A549 (cell line): ENCODE data around the gene COG8. TPM values are rescaled to one million over a fixed set of nuclear protein-coding genes. Genes with fewer than 3 reads are reported as not detected.

ENCODE experiments used
- ATAC-seq, 2 experiments: fragments of 200-7000 bp in 1 of 2; fragments of >200 bp in 1 of 2; cut with Nextera tagmentation in 1 of 2; cut with Tn5 transposase in 1 of 2; 3 replicates each; pipeline versions ENCODE4 v1.8.0 to v1.9.1; 2018 to 2020; ENCODE audit warnings: mild to moderate bottlenecking in 1 of 2, moderate library complexity in 1 of 2
- CTCF ChIA-PET: fragments of 300-600 bp; sonication (Branson Sonifier 250); formaldehyde crosslinking; extraction: SDS; loops from one replicate; lab custom pipeline; 2021; ENCODE audit warnings: antibody characterized with exemption, inconsistent platforms; lab: Yijun Ruan, JAX
- POLR2A ChIA-PET: fragments of 350-600 bp; formaldehyde crosslinking; extraction: SDS; loops from one replicate; lab custom pipeline; 2021; ENCODE audit warnings: antibody characterized with exemption, inconsistent platforms; lab: Yijun Ruan, JAX
- DNase-seq, 2 experiments: peaks; one replicate each; pipeline versions ENCODE4 v3.0.0 to v3.0.0-alpha.2; 2011 to 2016; ENCODE audit warnings: low read depth in 1 of 2, low spot score in 1 of 2
- FAIRE-seq: peaks from 2 replicates; lab custom pipeline; 2011; peaks lifted over from hg19 to GRCh38; lab: Jason Lieb, UNC
- H3K27ac ChIP-seq, 2 experiments: fragments of >200 bp; sonication (Bioruptor Twin); formaldehyde crosslinking; 3 replicates each; pipeline ENCODE4 v1.5.1; 2016 to 2017
- H3K4me1 ChIP-seq: fragments of >200 bp; sonication (Bioruptor Twin); formaldehyde crosslinking; 3 replicates; pipeline ENCODE4 v1.6.1; 2016
- H3K4me2 ChIP-seq: fragments of >200 bp; sonication (Bioruptor Twin); formaldehyde crosslinking; 3 replicates; pipeline ENCODE4 v1.6.1; 2016
- H3K4me3 ChIP-seq: fragments of >200 bp; sonication (Bioruptor Twin); formaldehyde crosslinking; 3 replicates; pipeline ENCODE4 v1.5.1; 2016
- H3K9me3 ChIP-seq: fragments of >200 bp; sonication (Bioruptor Twin); formaldehyde crosslinking; 3 replicates; pipeline ENCODE4 v1.6.1; 2016
- CBX8 ChIP-seq: fragments of 200-600 bp; sonication (generic); IDR thresholded peaks from 2 replicates; pipeline ENCODE4 v1.6.1; 2016
- CEBPB ChIP-seq, 2 experiments: fragments of >200 bp in 1 of 2; sonication (Bioruptor Twin) in 1 of 2; formaldehyde crosslinking in 1 of 2; IDR thresholded peaks; 2 replicates each; pipeline ENCODE4 v1.6.1; 2012 to 2016
- EHMT2 ChIP-seq: fragments of 200-600 bp; sonication (generic); IDR thresholded peaks from 2 replicates; pipeline ENCODE4 v1.6.1; 2016; ENCODE audit warnings: antibody characterized with exemption, low read depth, mild to moderate bottlenecking, moderate library complexity
- ESRRA ChIP-seq: fragments of 150-350 bp; IDR thresholded peaks from 2 replicates; pipeline ENCODE4 v1.6.1; 2014; ENCODE audit warnings: mild to moderate bottlenecking, low read length, borderline replicate concordance
- FOSL2 ChIP-seq, 2 experiments: fragments of 450-650 bp in 1 of 2; fragments of >200 bp in 1 of 2; sonication (Bioruptor Twin) in 1 of 2; formaldehyde crosslinking; IDR thresholded peaks; 2 replicates each; pipeline versions ENCODE4 v1.5.0 to v1.6.1; 2016 to 2020; ENCODE audit warnings: mild to moderate bottlenecking in 1 of 2, moderate library complexity in 1 of 2
- GATA3 ChIP-seq: IDR thresholded peaks from 2 replicates; pipeline ENCODE4 v1.6.1; 2012; ENCODE audit warnings: borderline replicate concordance
- HDAC2 ChIP-seq: fragments of 200-600 bp; sonication (generic); IDR thresholded peaks from 2 replicates; pipeline ENCODE4 v1.6.1; 2016
- HEYL ChIP-seq: fragments of 250-450 bp; sonication (Bioruptor Pico); IDR thresholded peaks from 2 replicates; pipeline ENCODE4 v1.8.0; 2021; ENCODE audit warnings: mild to moderate bottlenecking, moderate library complexity
- KDM5A ChIP-seq: fragments of 200-600 bp; sonication (generic); IDR thresholded peaks from 2 replicates; pipeline ENCODE4 v1.6.1; 2016; ENCODE audit warnings: antibody characterized with exemption, mild to moderate bottlenecking
- MYC ChIP-seq: IDR thresholded peaks from 2 replicates; pipeline ENCODE4 v1.6.1; 2012; ENCODE audit warnings: mild to moderate bottlenecking, inconsistent platforms, low read length, improper control_type of control experiment, borderline replicate concordance
- NR3C1 ChIP-seq: fragments of >200 bp; sonication (Bioruptor Twin); formaldehyde crosslinking; IDR thresholded peaks from 3 replicates; pipeline ENCODE4 v1.6.1; 2017
- RFX5 ChIP-seq: fragments of 450-650 bp; IDR thresholded peaks from 2 replicates; pipeline ENCODE4 v1.7.1; 2014; ENCODE audit warnings: antibody characterized with exemption, mild to moderate bottlenecking, moderate library complexity
- SMC3 ChIP-seq: fragments of >200 bp; sonication (Bioruptor Twin); formaldehyde crosslinking; IDR thresholded peaks from 3 replicates; pipeline ENCODE4 v1.6.1; 2018; ENCODE audit warnings: inconsistent platforms
- TFCP2L1 ChIP-seq: fragments of 250-450 bp; sonication (Bioruptor Pico); IDR thresholded peaks from 2 replicates; pipeline ENCODE4 v1.5.0; 2021; ENCODE audit warnings: mild to moderate bottlenecking
- TP53 ChIP-seq: fragments of 250-450 bp; sonication (Bioruptor Pico); IDR thresholded peaks from 2 replicates; pipeline ENCODE4 v1.5.0; 2021; ENCODE audit warnings: mild to moderate bottlenecking, moderate library complexity
- ZC3H11A ChIP-seq: fragments of 450-650 bp; IDR thresholded peaks from 2 replicates; pipeline ENCODE4 v1.6.1; 2014; ENCODE audit warnings: antibody characterized with exemption, mild to moderate bottlenecking
- WGBS: methylation state at CpG from one replicate; pipeline ENCODE4 v1.1.6; 2017; ENCODE audit errors: missing lambda C conversion rate; 5-methylcytosine and 5-hydroxymethylcytosine counted together
- polyA plus RNA-seq, 4 experiments: library from polyadenylated mRNA; depleted of rRNA in 3 of 4; stranded (reverse); fragments of >200 nt; fragmentation: RNase III in 1 of 4; extraction: RNeasy Plus Mini Kit Qiagen cat#74134 plus additional on column Dnase treatment in 1 of 4; gene quantifications; 2 replicates in 3 of 4; 3 replicates in 1 of 4; pipeline ENCODE4 v1.2.3, GENCODE V29; 2011 to 2017
- TF ChIP-seq, protein P1 (sequence below): IDR thresholded peaks from 2 replicates; pipeline ENCODE4 v1.6.1; 2012
- TF ChIP-seq, protein P2 (sequence below): fragments of 150-350 bp; IDR thresholded peaks from 2 replicates; pipeline ENCODE4 v1.6.1; 2014; ENCODE audit warnings: low read depth, mild to moderate bottlenecking, low read length
- TF ChIP-seq, protein P3 (sequence below): IDR thresholded peaks from 2 replicates; pipeline ENCODE4 v1.6.1; 2012; ENCODE audit warnings: low read depth, borderline replicate concordance
- TF ChIP-seq, protein P4 (sequence below): fragments of >200 bp; sonication (Bioruptor Twin); formaldehyde crosslinking; IDR thresholded peaks from 2 replicates; pipeline ENCODE4 v1.6.1; 2016
- TF ChIP-seq, protein P5 (sequence below): IDR thresholded peaks from 2 replicates; pipeline ENCODE4 v1.6.1; 2012
- TF ChIP-seq, protein P6 (sequence below): fragments of >200 bp; sonication (Bioruptor Twin); formaldehyde crosslinking; IDR thresholded peaks from 3 replicates; pipeline ENCODE4 v1.5.1; 2016

COG8 gene
- polyA plus RNA-seq, 2 of the 4 experiments (the other 2 are of a cell fraction) = 21.4 to 24.3 TPM

DNA sequence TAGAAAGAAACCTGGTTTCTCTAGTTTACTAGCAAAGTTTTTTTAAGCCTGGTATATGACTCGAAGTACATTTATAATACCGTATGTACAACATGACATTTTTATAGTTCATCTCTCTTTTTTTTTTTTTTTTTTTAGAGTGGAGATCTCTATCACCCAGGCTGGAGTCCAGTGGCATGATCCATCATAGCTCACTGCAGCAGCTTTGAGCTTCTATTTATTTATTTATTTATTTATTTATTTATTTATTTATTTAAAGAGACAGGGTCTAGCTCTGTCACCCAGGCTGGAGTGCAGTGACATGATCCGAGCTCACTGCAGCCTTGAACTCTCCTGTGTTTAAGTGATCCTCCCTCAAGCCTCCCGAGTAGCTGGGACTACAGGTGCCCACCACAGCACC is 54.1 kb downstream of the COG8 start:
- FAIRE-seq = no peak
- 88% methylated on average over 4 of the region's 4 CpGs for WGBS
- ATAC-seq = no peak
- H3K4me2 ChIP-seq = no peak overlapping the region
- H3K9me3 ChIP-seq = no peaks in the 10 kb centered on the region
- peak; percentile 89 for TF ChIP-seq ZC3H11A
- TF ChIP-seq, protein P1, sequence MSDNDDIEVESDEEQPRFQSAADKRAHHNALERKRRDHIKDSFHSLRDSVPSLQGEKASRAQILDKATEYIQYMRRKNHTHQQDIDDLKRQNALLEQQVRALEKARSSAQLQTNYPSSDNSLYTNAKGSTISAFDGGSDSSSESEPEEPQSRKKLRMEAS = no peak
- H3K4me1 ChIP-seq = peaks cover 12% of the 10 kb centered on the region; the same call in 2 of the 3 replicates
- no peak for DNase-seq
- POLR2A ChIA-PET = interaction anchor here (0.6 to 1.7 kb wide), 2 partner anchors 98 to 265 kb away, joined by 5 read pairs; partner anchors contain the start of gene SNTB2
- H3K4me3 ChIP-seq = no peak overlapping the region
- H3K27ac ChIP-seq = no peak overlapping the region
- CTCF ChIA-PET = interaction anchor here (0.5 to 9.7 kb wide), 11 partner anchors 11 to 133 kb away, joined by 3 to 133 read pairs (median 6); partner anchors contain the start of gene SNTB2

DNA sequence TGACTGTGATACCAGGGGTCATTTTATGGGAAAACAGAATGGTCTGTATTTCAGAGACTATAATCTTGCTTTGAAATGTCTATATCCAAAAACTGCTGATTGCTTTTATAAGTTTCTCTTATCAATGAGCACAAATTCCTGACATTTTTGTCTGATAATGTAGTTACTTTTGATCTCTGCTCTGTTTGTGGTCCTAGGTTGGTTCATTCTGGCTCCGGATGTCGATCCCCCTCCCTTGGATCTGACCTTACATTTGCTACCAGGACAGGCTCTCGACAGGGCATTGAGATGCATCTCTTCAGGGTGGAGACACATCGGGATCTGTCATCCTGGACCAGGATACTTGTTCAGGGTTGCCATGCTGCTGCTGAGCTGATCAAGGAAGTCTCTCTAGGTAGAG is 55.5 kb downstream of the COG8 start:
- TF ChIP-seq, protein P2, sequence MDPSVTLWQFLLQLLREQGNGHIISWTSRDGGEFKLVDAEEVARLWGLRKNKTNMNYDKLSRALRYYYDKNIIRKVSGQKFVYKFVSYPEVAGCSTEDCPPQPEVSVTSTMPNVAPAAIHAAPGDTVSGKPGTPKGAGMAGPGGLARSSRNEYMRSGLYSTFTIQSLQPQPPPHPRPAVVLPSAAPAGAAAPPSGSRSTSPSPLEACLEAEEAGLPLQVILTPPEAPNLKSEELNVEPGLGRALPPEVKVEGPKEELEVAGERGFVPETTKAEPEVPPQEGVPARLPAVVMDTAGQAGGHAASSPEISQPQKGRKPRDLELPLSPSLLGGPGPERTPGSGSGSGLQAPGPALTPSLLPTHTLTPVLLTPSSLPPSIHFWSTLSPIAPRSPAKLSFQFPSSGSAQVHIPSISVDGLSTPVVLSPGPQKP = no peak
- TF ChIP-seq, protein P3, sequence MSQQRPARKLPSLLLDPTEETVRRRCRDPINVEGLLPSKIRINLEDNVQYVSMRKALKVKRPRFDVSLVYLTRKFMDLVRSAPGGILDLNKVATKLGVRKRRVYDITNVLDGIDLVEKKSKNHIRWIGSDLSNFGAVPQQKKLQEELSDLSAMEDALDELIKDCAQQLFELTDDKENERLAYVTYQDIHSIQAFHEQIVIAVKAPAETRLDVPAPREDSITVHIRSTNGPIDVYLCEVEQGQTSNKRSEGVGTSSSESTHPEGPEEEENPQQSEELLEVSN = no peak
- TF ChIP-seq ZC3H11A (no peak), ESRRA (no peak), CEBPB (IDR thresholded peaks at IDR 0.05) (no peak), KDM5A (no peak), RFX5 (no peak), GATA3 (no peak), TP53 (no peak), SMC3 (no peak), NR3C1 (no peak), TFCP2L1 (CRISPR knock-in tag) (no peak), CBX8 (no peak), HEYL (no peak), HDAC2 (no peak)
- TF ChIP-seq, protein P4, sequence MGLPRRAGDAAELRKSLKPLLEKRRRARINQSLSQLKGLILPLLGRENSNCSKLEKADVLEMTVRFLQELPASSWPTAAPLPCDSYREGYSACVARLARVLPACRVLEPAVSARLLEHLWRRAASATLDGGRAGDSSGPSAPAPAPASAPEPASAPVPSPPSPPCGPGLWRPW = no peak
- TF ChIP-seq, protein P5, sequence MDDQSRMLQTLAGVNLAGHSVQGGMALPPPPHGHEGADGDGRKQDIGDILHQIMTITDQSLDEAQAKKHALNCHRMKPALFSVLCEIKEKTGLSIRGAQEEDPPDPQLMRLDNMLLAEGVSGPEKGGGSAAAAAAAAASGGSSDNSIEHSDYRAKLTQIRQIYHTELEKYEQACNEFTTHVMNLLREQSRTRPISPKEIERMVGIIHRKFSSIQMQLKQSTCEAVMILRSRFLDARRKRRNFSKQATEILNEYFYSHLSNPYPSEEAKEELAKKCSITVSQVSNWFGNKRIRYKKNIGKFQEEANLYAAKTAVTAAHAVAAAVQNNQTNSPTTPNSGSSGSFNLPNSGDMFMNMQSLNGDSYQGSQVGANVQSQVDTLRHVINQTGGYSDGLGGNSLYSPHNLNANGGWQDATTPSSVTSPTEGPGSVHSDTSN = no peak
- Histone ChIP-seq H3K27ac (no peak overlapping the region), H3K4me1 (peaks cover 12% of the 10 kb centered on the region; the same call in 2 of the 3 replicates), H3K9me3 (no peaks in the 10 kb centered on the region), H3K4me2 (no peak overlapping the region), H3K4me3 (no peak overlapping the region)
- FAIRE-seq = no peak
- WGBS = 84% methylated on average over 4 of the region's 4 CpGs
- no peak for ATAC-seq
- ChIA-PET POLR2A (no interaction called here), CTCF (interaction anchor here (1.0 to 9.7 kb wide), 3 partner anchors 96 to 131 kb away, joined by 5 to 133 read pairs (median 32); partner anchors contain the start of gene SNTB2)
- no peak for DNase-seq

DNA sequence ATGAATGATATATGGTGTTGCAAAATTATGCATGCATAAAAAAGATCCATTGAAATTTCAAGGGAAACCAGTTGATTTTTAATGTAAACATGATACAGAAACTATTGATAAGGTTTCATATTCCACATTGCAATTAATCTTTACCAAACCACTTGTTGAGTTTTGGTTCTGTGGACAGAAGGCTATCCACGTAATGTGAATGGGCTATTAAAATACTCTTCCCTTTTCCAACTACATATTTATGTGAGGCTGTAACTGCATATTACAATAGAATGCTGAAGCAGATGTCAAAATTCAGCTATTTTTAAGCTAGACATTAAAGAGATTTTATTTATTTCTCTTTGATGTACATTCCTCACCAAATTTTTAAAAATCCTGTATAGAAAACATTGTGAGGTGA is 62.0 kb downstream of the COG8 start:
- no peak for TF ChIP-seq SMC3
- no peak for TF ChIP-seq EHMT2
- TF ChIP-seq MYC = no peak
- TF ChIP-seq, protein P6, sequence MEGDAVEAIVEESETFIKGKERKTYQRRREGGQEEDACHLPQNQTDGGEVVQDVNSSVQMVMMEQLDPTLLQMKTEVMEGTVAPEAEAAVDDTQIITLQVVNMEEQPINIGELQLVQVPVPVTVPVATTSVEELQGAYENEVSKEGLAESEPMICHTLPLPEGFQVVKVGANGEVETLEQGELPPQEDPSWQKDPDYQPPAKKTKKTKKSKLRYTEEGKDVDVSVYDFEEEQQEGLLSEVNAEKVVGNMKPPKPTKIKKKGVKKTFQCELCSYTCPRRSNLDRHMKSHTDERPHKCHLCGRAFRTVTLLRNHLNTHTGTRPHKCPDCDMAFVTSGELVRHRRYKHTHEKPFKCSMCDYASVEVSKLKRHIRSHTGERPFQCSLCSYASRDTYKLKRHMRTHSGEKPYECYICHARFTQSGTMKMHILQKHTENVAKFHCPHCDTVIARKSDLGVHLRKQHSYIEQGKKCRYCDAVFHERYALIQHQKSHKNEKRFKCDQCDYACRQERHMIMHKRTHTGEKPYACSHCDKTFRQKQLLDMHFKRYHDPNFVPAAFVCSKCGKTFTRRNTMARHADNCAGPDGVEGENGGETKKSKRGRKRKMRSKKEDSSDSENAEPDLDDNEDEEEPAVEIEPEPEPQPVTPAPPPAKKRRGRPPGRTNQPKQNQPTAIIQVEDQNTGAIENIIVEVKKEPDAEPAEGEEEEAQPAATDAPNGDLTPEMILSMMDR = no peak
- no peak for TF ChIP-seq FOSL2 (IDR thresholded peaks at IDR 0.05)
- TF ChIP-seq FOSL2 (CRISPR knock-in tag; IDR thresholded peaks at IDR 0.05) = no peak
- Histone ChIP-seq H3K27ac (no peak overlapping the region), H3K4me3 (no peak overlapping the region), H3K9me3 (no peaks in the 10 kb centered on the region), H3K4me2 (no peak overlapping the region), H3K4me1 (no peaks in the 10 kb centered on the region)
- ChIA-PET POLR2A (no interaction called here), CTCF (interaction anchor here (1.0 to 1.5 kb wide), 3 partner anchors 38 to 127 kb away, joined by 3 to 5 read pairs (median 4); no protein-coding TSS in a partner anchor)
- FAIRE-seq = no peak
- ATAC-seq = no peak
- WGBS = 83% methylated on average over 1 of the region's 1 CpG
- DNase-seq = no peak
